ENCODE measurements around the gene TCEA2. TPM values are rescaled to one million over a fixed set of nuclear protein-coding genes. Genes with fewer than 3 reads are reported as not detected.

TCEA2 gene
- total and polyA plus RNA-seq, 2 of the 13 experiments (the other 11 are each of a cell fraction or from before 2014, with no cell fraction given) = 28.1 to 33.7 TPM

- TF ChIP-seq TIGD3 (CRISPR knock-in tag; IDR thresholded peaks at IDR 0.05; ENCODE audit: borderline replicate concordance) (no peak; the same call in 1 of the 2 replicates), SUZ12 (IDR thresholded peaks at IDR 0.05; ENCODE audit: low read depth, low read length) (no peak), NFKB2 (CRISPR knock-in tag; IDR thresholded peaks at IDR 0.05; ENCODE audit: borderline replicate concordance) (no peak), ZNF34 (CRISPR knock-in tag; IDR thresholded peaks at IDR 0.05; ENCODE audit: borderline replicate concordance) (peak; percentile 71; the same call in 1 of the 2 replicates), ZNF558 (CRISPR knock-in tag; IDR thresholded peaks at IDR 0.05; ENCODE audit: borderline replicate concordance) (peak; percentile 36; the same call in 1 of the 2 replicates), ZNF512 (CRISPR knock-in tag; IDR thresholded peaks at IDR 0.05) (no peak), POGZ (CRISPR knock-in tag; IDR thresholded peaks at IDR 0.05) (0 out of 2 replicates have a peak, but pooled peaks have one; percentile 14), ZNF446 (CRISPR knock-in tag; IDR thresholded peaks at IDR 0.05) (peak; percentile 83; the same call in 1 of the 2 replicates), MTA1 (CRISPR knock-in tag; IDR thresholded peaks at IDR 0.05; ENCODE audit: borderline replicate concordance) (peak; percentile 59; the same call in 1 of the 2 replicates), CEBPG (CRISPR knock-in tag; IDR thresholded peaks at IDR 0.05) (no peak; the same call in 1 of the 2 replicates), ZNF264 (CRISPR knock-in tag; IDR thresholded peaks at IDR 0.05) (peak; percentile 56; the same call in 1 of the 2 replicates), PBX3 (CRISPR knock-in tag; IDR thresholded peaks at IDR 0.05; ENCODE audit: borderline replicate concordance) (no peak), MTF2 (CRISPR knock-in tag; IDR thresholded peaks at IDR 0.05; ENCODE audit: borderline replicate concordance) (no peak), FOXJ3 (CRISPR knock-in tag; IDR thresholded peaks at IDR 0.05; ENCODE audit: borderline replicate concordance) (0 out of 2 replicates have a peak, but pooled peaks have one; percentile 31), RAD51 (IDR thresholded peaks at IDR 0.05; ENCODE audit: borderline replicate concordance) (no peak), ATM (IDR thresholded peaks at IDR 0.05; ENCODE audit: borderline replicate concordance) (no peak), ZNF101 (CRISPR knock-in tag; IDR thresholded peaks at IDR 0.05; ENCODE audit: borderline replicate concordance, low read depth) (no peak), SMYD3 (CRISPR knock-in tag; IDR thresholded peaks at IDR 0.05) (no peak), ZNF724P (CRISPR knock-in tag; IDR thresholded peaks at IDR 0.05; ENCODE audit: borderline replicate concordance) (peak; percentile 61; the same call in 1 of the 2 replicates), NR3C1 (CRISPR knock-in tag; IDR thresholded peaks at IDR 0.05) (no peak), TGIF2 (CRISPR knock-in tag; IDR thresholded peaks at IDR 0.05) (peak; percentile 35; the same call in 1 of the 2 replicates), SRSF4 (IDR thresholded peaks at IDR 0.05; ENCODE audit: low read depth, low read length, poor library complexity, severe bottlenecking) (no peak), ZBTB3 (CRISPR knock-in tag; IDR thresholded peaks at IDR 0.05; ENCODE audit: borderline replicate concordance, low read depth) (no peak)
- TF ChIP-seq, protein P1, sequence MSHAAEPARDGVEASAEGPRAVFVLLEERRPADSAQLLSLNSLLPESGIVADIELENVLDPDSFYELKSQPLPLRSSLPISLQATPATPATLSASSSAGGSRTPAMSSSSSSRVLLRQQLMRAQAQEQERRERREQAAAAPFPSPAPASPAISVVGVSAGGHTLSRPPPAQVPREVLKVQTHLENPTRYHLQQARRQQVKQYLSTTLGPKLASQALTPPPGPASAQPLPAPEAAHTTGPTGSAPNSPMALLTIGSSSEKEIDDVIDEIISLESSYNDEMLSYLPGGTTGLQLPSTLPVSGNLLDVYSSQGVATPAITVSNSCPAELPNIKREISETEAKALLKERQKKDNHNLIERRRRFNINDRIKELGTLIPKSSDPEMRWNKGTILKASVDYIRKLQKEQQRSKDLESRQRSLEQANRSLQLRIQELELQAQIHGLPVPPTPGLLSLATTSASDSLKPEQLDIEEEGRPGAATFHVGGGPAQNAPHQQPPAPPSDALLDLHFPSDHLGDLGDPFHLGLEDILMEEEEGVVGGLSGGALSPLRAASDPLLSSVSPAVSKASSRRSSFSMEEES (CRISPR knock-in tag; IDR thresholded peaks at IDR 0.05) = peak; percentile 50
Measured at GRCh38 chr20:64055893-64056638, 6.9 kb upstream of the TCEA2 start (continued).
